Measurements from ENCODE around the gene CHRNA1.

Gene CHRNA1

DNA sequence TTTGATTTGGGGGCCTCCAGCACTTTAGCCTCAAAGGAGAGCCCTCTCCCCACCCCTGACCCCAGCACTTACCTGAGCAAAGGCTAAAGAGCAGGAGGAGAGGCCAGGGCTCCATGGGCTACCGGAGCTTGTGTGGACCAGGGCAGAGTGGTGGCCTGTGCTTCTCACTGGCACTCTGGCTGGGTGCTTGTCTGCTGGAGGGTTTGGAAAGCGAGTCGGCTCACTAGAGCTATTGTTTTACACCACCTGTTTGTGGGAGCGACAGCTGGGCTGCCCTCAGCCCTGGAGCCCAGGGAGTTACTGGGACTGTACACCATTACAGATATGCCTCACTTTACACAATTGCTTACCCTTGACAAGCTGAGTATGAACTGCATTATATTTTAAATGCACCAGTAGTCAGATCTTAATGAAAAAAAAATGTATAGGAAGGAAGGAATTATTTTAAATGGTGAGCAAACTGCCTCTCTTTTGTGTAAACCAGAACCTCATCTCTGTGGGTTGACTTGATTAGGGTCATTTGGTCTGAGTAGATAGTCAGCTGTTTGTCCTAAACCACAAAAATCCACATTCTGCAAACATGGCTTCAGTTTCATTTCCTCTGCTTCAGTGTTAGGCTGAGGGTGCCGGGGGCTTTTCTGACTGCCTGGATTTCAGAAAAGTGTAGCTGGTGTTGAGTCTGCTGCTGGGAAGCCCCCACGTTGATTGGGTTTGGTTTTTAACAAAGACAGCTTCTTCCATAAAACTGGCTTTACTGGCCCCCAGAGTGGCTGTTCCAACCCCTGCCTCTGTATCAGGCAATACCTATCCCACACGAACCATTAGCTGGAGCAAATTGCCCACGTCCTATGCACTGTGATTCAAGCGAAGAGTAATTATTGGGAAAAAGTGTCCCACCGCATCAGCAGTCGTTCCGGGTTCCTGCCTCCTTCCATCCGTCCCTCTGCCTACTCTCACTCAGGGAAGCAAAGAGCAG, at the start of gene CHRNA1:
TSS of gene CHRNA1 (minus strand) at position 193 of the 976 bp plus-strand sequence. CDS start at position 115, 78 bp downstream.
- FAIRE-seq = no peak
- no peak for DNase-seq (ENCODE audit: insufficient read length, low spot score)

DNA sequence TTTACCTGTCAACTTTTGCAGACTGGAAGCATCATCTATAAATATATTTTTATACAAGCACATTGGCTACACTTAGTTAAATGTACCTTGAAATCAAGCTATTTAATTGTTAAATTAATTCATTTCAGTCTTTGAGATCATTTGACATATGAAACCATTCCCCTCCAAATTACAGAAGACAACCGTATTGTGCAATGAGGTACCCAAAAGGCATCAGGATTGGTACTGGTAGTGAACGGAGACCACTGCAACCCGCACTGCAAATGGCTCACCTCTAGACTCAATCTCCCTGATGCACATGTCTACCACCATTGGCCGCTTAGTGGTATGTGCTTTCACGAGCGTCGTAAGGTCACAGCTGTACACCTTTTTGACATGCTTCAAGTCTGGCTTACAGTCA, 47.8 kb upstream of the CHRNA1 start:
- FAIRE-seq = no peak
- DNase-seq (ENCODE audit: insufficient read length, low spot score) = no peak

DNA sequence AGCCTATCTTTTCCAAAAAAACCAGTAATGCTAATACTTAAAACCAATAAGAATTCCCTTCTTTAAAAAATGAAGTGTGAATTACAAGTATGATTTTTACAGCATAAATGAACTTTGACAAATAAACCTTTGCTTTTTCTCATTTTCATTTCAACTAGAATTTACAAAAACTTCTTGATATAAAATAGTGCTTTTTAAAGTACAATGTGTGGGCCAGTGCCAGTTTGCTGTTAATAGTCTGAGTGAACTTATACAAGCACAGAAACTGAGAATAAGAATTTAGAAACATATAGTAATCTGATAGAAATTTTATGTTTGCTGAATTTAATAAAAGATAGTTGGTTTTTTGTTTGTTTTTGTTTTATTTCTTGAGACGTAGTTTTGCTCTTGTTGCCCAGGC, 43.7 kb upstream of the CHRNA1 start:
- no peak for FAIRE-seq
- DNase-seq (ENCODE audit: insufficient read length, low spot score) = no peak

DNA sequence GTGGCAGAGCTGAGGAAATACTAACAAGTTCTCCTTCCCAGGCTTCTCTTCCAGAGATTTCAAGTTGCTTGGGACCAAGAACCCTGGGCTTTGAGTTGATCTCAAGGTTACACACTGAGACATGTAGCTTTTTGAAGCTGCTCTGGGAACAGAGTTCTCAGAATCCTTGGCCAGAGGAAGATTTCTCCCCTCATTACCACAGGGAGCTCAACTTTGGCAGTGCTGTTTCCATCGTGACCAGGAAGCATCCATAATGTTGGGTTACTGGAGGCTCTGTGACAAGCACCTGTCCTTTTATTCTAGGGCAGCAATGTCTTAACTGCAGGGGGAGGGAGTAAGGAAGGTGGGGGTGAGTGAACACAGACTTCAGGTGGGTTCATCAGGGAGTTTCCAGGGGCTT, 41.5 kb upstream of the CHRNA1 start:
- FAIRE-seq (no peak), DNase-seq (ENCODE audit: insufficient read length, low spot score) (no peak)

DNA sequence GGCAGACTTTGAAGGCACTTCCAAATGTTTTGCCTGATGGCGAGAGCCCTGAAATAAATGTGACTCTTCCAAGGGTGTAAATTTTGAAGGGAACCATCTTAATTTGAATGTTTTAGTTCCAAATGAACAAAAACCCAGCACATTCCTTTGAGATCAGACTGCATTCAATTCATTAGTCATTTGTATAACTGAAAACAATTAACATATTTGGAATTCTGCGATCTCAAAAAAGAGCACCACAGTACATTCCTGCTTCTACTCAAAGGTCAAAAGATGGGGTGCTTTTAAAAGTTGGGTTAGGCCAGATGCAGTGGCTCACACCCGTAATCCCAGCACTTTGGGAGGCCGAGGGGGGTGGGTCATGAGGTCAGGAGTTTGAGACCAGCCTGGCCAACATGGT, 38.2 kb upstream of the CHRNA1 start:
- DNase-seq (ENCODE audit: insufficient read length, low spot score) (no peak), FAIRE-seq (no peak)

DNA sequence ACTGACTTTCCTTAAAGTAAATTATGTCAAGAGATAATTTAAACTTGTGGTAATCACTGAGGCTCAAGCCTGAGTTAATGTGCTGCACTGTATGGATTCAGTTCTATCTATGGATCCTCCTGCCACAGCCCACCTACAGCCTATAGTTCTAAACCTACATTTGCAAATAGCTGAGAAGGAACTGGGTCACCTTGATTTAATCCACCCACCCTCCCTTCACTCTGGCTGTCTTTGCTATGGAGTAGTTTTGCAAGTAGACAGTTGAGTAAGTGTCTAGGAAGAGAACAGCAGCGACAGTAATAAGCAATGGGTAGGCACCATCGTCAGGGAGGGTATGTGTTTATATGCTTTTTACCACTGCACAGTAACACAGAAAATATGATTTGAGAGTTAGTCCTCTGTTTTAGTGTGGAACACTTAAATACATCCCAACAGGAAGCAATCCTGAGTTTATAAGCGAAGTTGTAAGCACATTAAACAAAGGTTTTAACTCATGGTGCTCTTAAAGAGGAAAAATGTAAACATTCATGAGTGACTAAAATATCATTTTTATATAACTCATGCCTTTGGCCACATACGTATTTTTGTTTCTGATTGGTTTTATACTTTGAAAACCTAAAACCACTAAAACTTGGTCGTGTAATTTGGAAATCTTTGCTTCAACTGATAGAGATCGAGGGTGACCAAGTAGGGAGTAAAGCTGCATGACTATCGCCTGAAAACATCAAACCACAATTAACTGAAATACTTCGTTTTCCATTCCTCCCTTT, 36.3 kb upstream of the CHRNA1 start:
- FAIRE-seq (no peak), DNase-seq (ENCODE audit: insufficient read length, low spot score) (no peak)

DNA sequence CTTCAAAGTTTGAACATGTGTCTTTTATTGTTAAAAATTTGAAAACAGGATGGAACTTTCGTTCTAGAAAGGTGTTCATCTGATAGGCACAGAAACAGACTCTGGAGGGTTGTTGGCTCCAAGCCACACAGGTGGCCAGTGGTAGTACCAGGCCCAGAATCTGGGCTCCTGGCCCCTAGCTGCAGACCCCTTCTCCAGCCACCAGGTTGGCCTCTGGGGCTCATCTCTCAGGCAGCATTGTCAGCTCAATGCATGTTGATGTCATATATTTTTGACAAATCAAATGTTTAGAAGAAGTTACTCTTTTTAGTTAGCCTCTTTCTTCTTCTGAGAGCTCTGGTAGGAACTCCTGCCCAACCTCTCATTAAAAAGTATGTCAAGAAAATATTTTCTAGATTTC, 34.5 kb upstream of the CHRNA1 start:
- no peak for DNase-seq (ENCODE audit: insufficient read length, low spot score)
- no peak for FAIRE-seq

DNA sequence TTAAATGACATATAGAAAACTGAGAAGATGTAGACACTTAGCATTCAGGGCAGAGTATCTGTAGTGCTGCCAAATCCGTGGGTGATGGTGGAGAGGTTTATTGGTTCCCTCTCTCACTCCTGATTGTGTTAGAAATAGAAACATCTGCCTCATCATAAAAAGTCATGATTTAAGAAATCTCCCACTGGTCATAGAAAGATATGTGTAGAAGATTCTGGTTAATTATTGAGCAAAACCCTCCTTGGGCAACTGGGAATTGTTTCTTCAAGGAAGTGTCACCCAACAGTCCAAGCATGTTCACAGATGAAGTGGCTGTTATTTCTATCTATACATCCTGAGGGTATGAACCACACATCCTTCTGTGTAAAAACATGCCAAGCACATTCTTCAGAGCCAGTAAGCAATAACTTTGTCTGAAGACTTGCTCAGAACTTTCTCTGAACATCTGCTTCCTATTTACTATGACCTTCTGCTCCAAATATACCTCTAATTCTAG, 33.6 kb upstream of the CHRNA1 start:
- FAIRE-seq = no peak

DNA sequence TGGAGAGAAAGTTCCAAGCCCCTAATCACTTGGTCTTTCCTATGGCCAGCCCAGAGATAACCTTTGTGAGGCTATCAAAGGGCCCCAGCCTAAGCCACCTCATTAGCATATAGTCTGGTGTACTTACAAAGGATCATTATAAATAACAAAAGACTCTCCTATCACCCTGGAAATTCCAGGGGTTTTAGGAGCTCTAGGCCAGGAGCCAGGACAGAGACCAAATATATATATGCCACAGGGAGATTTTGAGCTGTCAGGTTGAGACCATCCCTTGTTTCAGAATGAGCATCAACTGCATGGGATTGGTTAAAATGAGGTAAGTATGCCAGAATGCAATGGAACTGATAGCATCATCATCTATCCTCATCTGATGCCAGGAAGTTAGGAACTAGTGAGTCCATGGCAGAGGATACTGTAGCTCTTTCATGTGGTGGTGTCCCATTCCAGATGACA, 32.1 kb upstream of the CHRNA1 start:
- DNase-seq (ENCODE audit: insufficient read length, low spot score) (no peak), FAIRE-seq (no peak)

More for the DNA sequence above, 33.6 kb upstream of the CHRNA1 start:
- no peak for DNase-seq (ENCODE audit: insufficient read length, low spot score)

DNA sequence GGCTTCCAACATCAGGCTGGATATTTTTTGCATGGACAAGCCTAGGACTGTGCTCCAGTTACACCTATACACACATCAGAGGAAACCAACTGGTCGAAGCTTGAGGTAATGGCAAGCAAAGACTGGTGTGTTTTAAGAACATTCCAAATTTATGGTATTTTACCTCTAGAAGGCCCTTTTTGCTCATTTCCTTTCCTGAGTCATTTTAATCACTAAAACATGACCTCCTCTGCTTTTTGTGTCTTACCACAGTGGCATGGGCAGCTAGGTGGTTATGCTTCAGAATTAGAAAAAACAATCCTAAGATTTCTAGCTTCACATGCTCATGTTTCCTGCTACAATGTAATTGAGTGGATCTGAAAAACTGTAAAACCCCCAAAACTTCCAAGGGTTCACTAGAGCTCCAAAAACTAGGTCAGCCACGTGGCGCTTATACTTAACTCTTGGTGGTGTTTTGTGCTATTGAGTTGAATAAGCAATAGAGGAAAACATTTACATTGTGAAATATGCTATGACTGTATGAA, 30.6 kb upstream of the CHRNA1 start:
- FAIRE-seq (no peak), DNase-seq (ENCODE audit: insufficient read length, low spot score) (no peak)

DNA sequence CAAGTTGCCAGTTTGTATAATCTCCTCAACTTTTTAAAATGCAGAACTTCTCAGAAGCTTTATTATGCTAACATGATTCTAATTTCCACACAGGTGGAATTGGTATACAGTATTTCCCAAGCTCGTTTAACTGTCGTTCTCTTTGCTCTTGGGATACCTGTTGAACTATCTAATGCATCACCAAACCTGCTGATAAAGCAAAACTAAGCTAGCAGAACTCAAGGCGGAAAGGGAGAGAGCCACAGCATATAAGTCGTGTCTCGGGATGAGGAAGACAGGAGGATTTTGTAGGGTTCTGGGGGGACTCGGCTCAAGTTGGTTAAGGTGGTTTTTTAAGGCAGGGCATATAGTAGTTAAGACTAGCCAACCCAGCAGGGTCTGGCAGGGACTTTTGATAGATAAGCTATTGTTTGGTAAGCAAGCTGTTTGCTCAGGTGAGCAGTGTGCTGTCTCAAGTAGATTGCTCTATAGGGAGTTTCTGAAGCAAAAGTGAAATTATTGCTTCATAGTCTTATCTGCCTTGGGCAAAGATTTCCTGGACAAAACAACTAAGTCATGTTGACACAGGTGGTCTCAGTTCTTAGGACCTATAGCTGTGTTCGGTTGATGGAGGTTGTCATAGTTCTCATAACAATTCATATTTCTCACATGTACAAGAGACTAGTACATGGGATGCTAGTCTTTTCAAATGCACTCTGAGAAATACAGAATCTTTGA, 28.2 kb upstream of the CHRNA1 start:
- DNase-seq (ENCODE audit: insufficient read length, low spot score) (no peak), FAIRE-seq (no peak)

DNA sequence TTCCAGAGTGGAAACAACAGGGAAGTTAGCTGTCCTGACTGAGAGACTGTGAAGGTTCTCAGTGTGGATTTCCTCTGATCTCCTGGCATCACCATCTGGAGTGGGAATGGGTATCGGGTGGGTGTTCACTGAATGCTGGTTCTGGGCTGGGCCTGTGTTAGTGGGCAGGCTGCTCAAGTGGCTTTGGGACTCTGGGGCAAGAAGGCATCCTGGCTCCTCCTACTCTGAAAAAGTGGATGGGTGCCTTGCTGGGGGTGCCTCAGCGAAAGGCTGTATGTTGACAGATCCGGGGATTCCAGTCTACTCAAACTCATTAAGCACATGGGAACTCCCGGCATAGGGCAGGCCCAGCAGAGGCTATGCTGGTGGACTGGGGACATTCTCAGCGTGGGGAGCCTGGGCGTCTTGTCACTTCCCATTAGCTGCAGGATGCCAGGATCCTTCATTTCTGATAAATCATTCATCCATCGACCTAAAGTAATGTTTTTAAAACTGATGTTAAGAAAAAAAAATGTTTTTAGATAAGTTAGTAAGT, 27.5 kb upstream of the CHRNA1 start:
- no peak for FAIRE-seq

DNA sequence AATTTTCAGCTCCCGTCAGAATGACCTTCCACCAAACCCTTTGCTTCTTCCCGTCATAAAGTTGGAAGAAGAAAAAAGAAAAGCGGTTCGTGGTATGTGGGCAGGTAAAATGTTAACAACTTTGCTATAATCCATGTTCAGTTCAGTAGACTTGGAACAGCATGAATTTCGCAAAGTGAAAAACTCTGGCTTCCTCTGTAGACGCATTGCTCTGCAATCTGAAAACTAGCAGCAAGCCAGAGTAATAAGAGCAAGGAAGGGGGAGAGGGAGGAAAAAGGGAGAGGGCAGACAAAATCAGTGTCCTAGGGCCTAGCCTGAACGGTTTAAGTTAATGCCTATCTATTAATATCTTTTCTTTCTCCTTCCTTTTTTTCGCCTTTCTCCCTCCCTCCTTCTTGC, 26.7 kb upstream of the CHRNA1 start:
- FAIRE-seq = no peak

More for the DNA sequence above, 27.5 kb upstream of the CHRNA1 start:
- DNase-seq (ENCODE audit: insufficient read length, low spot score) = no peak

DNA sequence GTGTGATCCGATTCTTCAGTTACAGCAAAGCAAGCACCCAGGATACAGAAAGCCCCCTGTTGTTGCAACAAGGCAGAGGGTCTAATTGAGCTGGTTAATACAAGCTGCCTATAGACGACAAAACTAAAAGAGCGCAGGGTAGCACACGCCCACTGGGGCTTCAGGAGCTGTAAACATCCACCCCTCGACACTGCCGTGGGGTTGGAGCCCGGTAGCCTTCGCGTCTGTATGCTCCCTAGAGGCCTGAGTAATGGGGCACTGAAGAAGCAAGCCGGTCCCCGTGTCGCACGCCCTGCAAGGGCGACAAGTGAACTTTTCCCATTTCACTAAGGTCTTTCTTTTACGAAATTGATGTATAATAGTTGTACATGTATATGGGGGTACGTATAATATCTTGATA, 24.7 kb upstream of the CHRNA1 start:
- no peak for DNase-seq (ENCODE audit: insufficient read length, low spot score)
- FAIRE-seq = no peak

More for the DNA sequence above, 26.7 kb upstream of the CHRNA1 start:
- DNase-seq (ENCODE audit: insufficient read length, low spot score) = no peak

DNA sequence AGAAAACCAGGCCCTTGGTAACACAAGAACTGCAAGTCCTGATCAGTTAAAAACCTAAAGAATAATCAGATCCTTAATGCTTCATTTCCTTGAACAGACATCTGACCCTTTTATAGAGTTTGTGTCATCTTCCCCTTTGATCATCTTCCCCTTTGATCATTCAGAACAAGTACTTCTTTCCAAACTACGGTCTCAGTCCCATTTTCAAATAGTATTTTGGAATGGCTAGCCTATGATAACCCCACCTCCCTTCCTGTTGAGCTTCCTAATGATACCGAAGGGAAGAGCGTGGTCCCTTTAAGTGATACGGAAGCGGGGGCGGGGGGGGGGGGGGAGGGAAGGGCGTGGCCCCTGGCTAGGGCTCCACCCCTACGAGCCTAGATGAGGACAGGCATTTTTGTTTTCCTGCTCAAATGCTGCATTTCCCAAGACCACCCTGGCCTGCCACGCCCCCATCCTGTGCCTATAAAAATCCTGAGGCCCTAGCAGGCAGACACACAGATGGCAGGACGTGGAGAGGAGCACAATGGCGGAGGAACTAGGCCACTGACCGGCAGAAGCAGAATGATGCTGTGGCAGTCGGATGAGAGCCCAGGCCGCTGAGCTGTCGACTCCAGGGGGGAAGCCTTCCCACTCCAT, 24.1 kb upstream of the CHRNA1 start:
- FAIRE-seq (no peak), DNase-seq (ENCODE audit: insufficient read length, low spot score) (no peak)

DNA sequence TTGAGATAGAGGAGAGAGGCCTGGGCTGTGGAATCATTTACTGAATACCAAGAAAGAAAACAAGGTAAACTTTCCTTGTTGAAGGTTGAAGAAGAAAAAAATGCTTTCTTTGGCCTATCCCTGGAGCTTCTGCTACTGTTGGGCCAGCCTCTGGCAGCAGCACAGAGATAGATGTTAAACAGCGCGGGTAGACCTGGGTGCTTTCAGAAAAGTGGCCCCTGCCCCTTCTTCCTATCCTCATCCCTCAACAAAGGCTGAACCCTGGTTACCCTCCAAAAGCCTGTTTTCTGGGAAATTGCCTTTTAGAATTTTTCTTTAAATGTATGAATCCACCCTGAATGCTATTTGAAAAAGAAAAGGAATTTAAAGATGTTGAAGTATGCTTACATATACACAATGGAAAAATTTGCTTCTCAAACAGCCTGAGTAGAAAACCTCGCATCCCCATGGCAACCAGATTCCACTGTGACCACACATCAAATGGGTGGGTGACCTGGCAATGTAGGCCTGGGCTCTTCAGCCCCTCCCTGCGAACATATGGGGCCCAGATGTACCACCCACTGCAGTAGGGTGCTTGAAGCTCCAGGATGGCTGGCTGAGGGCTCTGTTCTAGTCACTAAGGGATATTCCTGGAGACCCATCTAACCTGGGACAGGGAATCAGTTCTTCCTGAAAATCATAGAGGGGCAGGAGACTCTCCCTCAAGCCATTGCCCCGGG, 23.4 kb upstream of the CHRNA1 start:
- DNase-seq (ENCODE audit: insufficient read length, low spot score) = peak; percentile 83
- FAIRE-seq = no peak

DNA sequence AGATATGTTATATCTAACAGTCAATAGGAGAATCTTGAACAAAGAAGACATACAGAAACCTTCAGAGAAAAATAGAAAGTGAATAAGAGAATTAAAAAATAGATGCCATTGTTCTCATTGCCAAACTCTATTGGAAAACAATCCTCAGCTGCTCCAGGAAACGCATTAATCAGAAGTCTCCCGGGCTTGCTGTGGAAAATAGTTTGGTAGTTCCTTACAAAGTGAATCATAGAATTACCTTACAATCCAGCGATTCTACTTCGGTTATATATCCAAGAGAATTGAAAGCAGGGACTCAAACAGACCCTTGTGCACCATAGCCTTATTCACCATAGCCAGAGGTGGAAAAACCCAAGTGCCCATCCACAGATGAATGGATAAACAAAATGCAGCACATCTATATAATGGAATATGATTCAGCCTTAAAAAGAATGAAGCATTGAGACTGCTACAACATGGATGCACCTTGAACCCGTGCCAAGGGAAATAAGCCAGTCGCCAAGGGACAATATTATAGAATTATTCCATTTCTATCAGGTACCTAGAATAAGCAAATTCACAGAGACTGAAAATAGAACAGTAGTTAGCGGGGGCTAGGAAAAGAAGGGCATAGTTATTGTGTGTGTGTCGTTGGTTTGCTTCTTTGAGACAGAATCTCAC, 21.9 kb upstream of the CHRNA1 start:
- DNase-seq (ENCODE audit: insufficient read length, low spot score) = no peak
- no peak for FAIRE-seq

DNA sequence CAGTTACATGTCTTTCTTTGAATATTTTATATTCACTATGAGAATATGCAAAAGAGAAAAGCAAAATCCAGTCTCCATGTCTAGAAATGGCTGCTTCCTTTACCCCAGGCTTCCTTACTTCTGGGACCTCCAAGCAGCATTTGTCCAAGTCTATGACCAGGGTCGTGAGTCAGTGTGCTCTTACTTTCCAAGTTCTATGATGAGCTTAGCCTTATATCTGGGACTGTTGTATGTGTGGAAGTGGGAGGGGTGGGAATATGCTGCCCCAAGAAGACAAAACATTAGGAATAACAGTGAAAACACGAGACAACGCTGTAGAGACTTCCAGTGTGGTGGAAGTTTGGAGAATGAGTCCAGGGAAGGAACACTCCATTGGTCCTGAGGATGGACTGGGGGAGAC, 21.2 kb upstream of the CHRNA1 start:
- DNase-seq (ENCODE audit: insufficient read length, low spot score) (no peak), FAIRE-seq (no peak)

DNA sequence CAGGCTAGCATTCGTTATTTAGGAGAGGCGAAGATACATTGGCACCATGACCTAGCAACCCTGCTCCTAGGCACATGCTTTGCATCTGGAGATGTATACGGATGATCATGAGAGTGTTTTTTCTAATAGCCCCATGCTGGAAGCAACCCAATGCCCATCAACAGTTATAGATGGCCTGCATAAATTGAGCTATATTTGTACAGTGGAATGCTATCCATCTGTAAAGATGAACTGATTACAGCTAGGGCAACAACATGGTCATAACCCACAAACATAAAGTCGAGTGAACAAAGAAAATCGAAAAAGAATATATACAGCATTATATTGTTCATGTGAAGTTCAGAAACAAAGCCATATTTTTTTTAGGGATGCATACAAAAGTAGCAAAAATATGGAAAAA, 20.6 kb upstream of the CHRNA1 start:
- no peak for FAIRE-seq

More for the DNA sequence above, 20.6 kb upstream of the CHRNA1 start:
- no peak for DNase-seq (ENCODE audit: insufficient read length, low spot score)
